DND-41 (cell line): ENCODE data around the gene C1QTNF1.

ENCODE experiments used
- ATAC-seq: fragments of 200-7000 bp; cut with Tn5 transposase; 3 replicates; pipeline ENCODE4 v1.9.1; 2021; ENCODE audit warnings: low read depth; ENCODE audit not compliant: insufficient read depth
- DNase-seq: peaks from one replicate; pipeline ENCODE4 v3.0.0-alpha.2; 2020
- H2AFZ ChIP-seq: 2 replicates; pipeline ENCODE4 v1.6.0; 2012; ENCODE audit warnings: low read depth, low read length
- H3K27ac ChIP-seq: 2 replicates; pipeline ENCODE4 v1.5.1; 2012; ENCODE audit warnings: low read length, inconsistent platforms
- H3K27me3 ChIP-seq: fragments of 200-600 bp; sonication (generic); 2 replicates; pipeline ENCODE4 v1.6.0; 2012; ENCODE audit warnings: low read length, mild to moderate bottlenecking, inconsistent platforms; ENCODE audit not compliant: insufficient read depth, poor library complexity
- H3K36me3 ChIP-seq: 2 replicates; pipeline ENCODE4 v1.5.1; 2012; ENCODE audit warnings: low read length, inconsistent platforms; ENCODE audit not compliant: insufficient read depth
- H3K4me1 ChIP-seq: 2 replicates; pipeline ENCODE4 v1.5.1; 2012; ENCODE audit warnings: mild to moderate bottlenecking, low read length; ENCODE audit not compliant: insufficient read depth
- H3K4me2 ChIP-seq: 2 replicates; pipeline ENCODE4 v1.6.0; 2012; ENCODE audit warnings: mild to moderate bottlenecking, moderate library complexity, low read length, inconsistent platforms; ENCODE audit not compliant: insufficient read depth
- H3K4me3 ChIP-seq, 2 experiments: fragments of 200-600 bp in 1 of 2; shearing (Covaris generic) in 1 of 2; 2 replicates each; pipeline ENCODE4 v1.5.1; 2012 to 2016; ENCODE audit warnings: inconsistent platforms in 2 of 2, low read length in 2 of 2, mild to moderate bottlenecking in 2 of 2, low read depth in 1 of 2, moderate library complexity in 1 of 2
- H3K79me2 ChIP-seq: 2 replicates; pipeline ENCODE4 v1.6.0; 2012; ENCODE audit warnings: low read length, inconsistent platforms; ENCODE audit not compliant: insufficient read depth
- H3K9ac ChIP-seq: 2 replicates; pipeline ENCODE4 v1.6.0; 2012; ENCODE audit warnings: low read depth, mild to moderate bottlenecking, inconsistent platforms, low read length, moderate library complexity
- H3K9me3 ChIP-seq: 2 replicates; pipeline ENCODE4 v1.5.1; 2012; ENCODE audit warnings: low read length, moderate library complexity, mild to moderate bottlenecking, inconsistent platforms; ENCODE audit not compliant: insufficient read depth, severe bottlenecking
- H4K20me1 ChIP-seq: 2 replicates; pipeline ENCODE4 v1.6.0; 2012; ENCODE audit warnings: low read length; ENCODE audit not compliant: insufficient read depth
- EZH2 ChIP-seq: IDR thresholded peaks from 3 replicates; pipeline ENCODE4 v1.6.1; 2012; ENCODE audit warnings: borderline replicate concordance, low read depth, mild to moderate bottlenecking, moderate library complexity, low read length, inconsistent platforms; ENCODE audit not compliant: severe bottlenecking
- TF ChIP-seq, protein P1 (sequence below): IDR thresholded peaks from 2 replicates; pipeline ENCODE4 v1.5.1; 2012; ENCODE audit warnings: borderline replicate concordance, low read length, moderate library complexity, mild to moderate bottlenecking; ENCODE audit not compliant: poor library complexity, severe bottlenecking; ENCODE audit errors: extremely low read depth

C1QTNF1 gene

DNA sequence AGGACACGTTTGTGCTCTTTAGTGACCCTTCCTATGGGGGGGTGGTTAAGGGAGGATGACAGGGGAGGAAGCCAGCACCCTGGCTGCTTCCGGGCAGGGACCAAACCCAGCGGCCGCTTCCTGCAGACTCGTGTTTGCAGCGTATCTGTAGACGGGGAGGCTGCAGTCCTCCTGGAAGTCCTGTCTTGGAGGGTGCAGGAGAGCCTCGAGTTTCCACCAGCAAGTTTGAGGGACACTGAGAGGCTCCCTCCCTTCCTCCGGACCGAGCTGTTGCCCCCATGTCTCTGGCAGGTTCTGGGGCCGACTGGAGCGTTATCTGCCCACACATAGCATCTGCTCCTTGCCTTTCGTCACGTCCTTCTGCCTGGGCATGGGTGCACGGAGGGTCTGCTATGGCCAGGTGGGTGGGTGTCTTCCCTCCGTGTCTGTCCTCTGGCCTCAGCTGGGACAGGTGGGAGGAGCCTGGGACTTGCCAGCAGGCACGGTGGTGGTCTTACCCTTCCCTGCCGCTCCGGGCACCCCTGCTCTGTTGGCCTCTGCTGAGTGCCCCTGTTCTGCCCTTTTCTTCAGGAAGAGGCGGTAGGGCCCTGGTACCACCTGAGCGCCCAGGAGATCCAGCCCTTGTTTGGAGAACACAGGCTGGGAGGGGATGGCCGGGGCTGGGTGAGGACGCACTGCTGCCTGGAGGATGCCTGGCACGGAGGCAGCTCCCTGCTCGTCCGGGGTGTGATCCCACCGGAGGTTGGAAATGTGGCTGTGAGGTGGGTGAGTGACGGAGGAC, 59.4 kb downstream of the C1QTNF1 start:
- no peak overlapping the region for H3K4me3 ChIP-seq
- H2AFZ ChIP-seq = no peak overlapping the region
- peaks cover 61% of the 10 kb centered on the region for H3K36me3 ChIP-seq
- H3K79me2 ChIP-seq = no peaks in the 10 kb centered on the region
- ATAC-seq = no peak
- TF ChIP-seq, protein P1, sequence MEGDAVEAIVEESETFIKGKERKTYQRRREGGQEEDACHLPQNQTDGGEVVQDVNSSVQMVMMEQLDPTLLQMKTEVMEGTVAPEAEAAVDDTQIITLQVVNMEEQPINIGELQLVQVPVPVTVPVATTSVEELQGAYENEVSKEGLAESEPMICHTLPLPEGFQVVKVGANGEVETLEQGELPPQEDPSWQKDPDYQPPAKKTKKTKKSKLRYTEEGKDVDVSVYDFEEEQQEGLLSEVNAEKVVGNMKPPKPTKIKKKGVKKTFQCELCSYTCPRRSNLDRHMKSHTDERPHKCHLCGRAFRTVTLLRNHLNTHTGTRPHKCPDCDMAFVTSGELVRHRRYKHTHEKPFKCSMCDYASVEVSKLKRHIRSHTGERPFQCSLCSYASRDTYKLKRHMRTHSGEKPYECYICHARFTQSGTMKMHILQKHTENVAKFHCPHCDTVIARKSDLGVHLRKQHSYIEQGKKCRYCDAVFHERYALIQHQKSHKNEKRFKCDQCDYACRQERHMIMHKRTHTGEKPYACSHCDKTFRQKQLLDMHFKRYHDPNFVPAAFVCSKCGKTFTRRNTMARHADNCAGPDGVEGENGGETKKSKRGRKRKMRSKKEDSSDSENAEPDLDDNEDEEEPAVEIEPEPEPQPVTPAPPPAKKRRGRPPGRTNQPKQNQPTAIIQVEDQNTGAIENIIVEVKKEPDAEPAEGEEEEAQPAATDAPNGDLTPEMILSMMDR = no peak
- TF ChIP-seq EZH2 = no peak
- peaks cover 25% of the 10 kb centered on the region for H4K20me1 ChIP-seq
- H3K4me1 ChIP-seq = no peaks in the 10 kb centered on the region
- no peaks in the 10 kb centered on the region for H3K9me3 ChIP-seq
- no peak for DNase-seq
- no peaks in the 10 kb centered on the region for H3K27me3 ChIP-seq
- H3K4me2 ChIP-seq = no peak overlapping the region
- no peak overlapping the region for H3K27ac ChIP-seq
- no peak overlapping the region for H3K9ac ChIP-seq

DNA sequence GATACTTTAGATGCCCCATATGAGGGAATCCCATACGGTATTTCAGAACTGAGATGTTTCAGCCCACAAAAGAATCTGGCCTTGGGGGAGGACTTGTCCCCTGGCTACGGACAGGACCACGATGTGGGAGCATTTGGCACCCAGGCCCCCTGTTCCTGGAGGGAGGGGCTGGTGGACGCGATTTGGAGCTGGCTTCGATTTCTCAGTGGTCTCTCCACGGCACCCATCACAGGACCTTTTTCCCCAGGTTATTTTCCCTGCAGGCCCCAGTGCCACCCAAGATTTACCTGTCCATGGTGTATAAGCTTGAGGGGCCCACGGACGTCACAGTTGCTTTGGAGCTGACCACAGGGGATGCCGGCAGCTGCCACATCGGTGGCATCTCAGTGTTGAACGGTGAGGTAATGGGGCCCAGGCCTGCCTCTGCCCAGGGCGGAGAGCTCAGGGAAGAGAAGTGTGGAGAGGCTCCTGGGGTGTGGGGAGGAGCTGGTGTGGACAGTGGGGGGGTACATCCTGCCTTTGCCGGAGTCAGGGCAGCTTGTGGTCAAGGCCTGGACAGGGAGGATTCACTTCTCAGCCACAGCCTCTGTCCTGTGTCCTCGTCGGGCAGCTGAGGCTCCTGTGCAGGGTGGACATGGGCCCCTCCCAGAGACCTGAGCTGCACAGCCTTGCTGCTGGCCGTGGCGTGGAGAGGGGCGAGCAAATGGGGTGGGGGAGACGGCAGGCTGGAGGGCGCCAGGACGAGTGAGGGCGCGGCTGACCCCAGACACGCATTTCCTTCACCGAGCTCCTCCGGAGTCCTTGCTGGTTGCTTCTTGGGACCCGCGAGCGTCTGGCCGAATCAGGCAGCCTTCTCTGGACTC, 60.6 kb downstream of the C1QTNF1 start:
- Histone ChIP-seq H3K9ac (no peak overlapping the region), H3K4me2 (no peak overlapping the region), H3K4me3 (no peak overlapping the region), H3K36me3 (peaks cover 51% of the 10 kb centered on the region), H3K79me2 (no peaks in the 10 kb centered on the region), H3K27ac (no peak overlapping the region), H3K4me1 (no peaks in the 10 kb centered on the region), H4K20me1 (peaks cover 25% of the 10 kb centered on the region), H3K9me3 (no peaks in the 10 kb centered on the region), H2AFZ (no peak overlapping the region), H3K27me3 (no peaks in the 10 kb centered on the region)
- TF ChIP-seq, protein P1 = no peak
- TF ChIP-seq EZH2 = no peak
- ATAC-seq = no peak
- no peak for DNase-seq

DNA sequence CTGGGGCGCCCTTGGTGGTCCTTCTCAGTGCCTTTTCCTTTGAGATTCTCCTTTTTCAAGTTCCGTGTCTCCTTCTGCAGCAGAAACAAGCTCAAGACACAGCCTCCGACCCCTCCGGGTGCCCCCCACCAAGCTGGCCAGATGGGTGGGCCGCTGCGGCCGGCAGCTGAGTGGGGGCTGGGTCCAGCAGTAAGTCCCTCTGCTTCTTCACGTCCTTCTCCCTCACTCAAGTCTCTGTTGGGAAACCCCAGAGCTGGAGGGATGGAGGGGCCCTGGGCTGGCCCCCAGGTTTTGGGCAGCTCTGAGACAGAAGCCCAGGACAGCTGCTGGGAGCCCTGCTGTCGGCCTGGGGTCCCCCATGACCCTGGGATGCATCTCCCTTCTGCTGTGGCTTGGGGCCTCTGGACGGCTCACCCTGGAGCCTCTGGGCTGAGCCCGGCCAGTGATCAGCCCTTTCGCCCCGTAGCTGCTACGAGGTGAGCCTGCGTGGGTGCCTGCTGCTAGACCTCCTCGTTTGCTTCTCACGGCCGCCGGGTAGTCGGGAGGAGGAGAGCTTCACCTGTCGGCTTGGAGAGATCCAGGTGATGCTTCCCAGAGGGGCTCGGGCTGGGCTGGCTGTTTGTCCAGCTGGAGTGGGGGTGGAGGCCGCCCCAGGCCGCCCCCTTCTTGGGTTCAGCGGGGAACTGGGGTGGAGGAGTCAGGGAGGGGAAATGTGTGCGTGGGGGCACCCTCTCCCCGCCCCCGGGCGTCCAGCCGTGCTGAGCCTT, 61.4 kb downstream of the C1QTNF1 start:
- Histone ChIP-seq H3K36me3 (peaks cover 43% of the 10 kb centered on the region), H3K9ac (no peak overlapping the region), H2AFZ (no peak overlapping the region), H3K4me1 (no peaks in the 10 kb centered on the region), H3K79me2 (no peaks in the 10 kb centered on the region), H3K9me3 (no peaks in the 10 kb centered on the region), H3K27ac (no peak overlapping the region), H3K27me3 (no peaks in the 10 kb centered on the region), H3K4me2 (no peak overlapping the region), H3K4me3 (no peak overlapping the region), H4K20me1 (peaks cover 29% of the 10 kb centered on the region)
- DNase-seq (no peak), ATAC-seq (no peak)
- TF ChIP-seq, protein P1 = no peak
- no peak for TF ChIP-seq EZH2
